Astrocyte (in vitro differentiated cells and primary cell): ENCODE results near the gene PKD1L1. TPM values are rescaled to one million over a fixed set of nuclear protein-coding genes. Genes with fewer than 3 reads are reported as not detected.

ENCODE experiments used
- DNase-seq: peaks from one replicate; pipeline ENCODE4 v3.0.0-alpha.2; 2010; ENCODE audit warnings: low read depth
- FAIRE-seq: peaks from 2 replicates; lab custom pipeline; 2011; peaks lifted over from hg19 to GRCh38; lab: Jason Lieb, UNC
- H2AFZ ChIP-seq: 2 replicates; pipeline ENCODE4 v1.6.0; 2012; ENCODE audit warnings: low read depth, low read length, inconsistent platforms
- H3K27ac ChIP-seq: 2 replicates; pipeline ENCODE4 v1.5.1; 2011; ENCODE audit warnings: low read depth, low read length, inconsistent platforms
- H3K27me3 ChIP-seq: 2 replicates; pipeline ENCODE4 v1.6.0; 2011; ENCODE audit warnings: low read length, inconsistent platforms; ENCODE audit not compliant: insufficient read depth
- H3K36me3 ChIP-seq: 2 replicates; pipeline ENCODE4 v1.5.1; 2011; ENCODE audit warnings: low read length, inconsistent platforms; ENCODE audit not compliant: insufficient read depth
- H3K4me1 ChIP-seq: 2 replicates; pipeline ENCODE4 v1.5.1; 2011; ENCODE audit warnings: low read length, inconsistent platforms; ENCODE audit not compliant: insufficient read depth
- H3K4me2 ChIP-seq: 2 replicates; pipeline ENCODE4 v1.6.0; 2012; ENCODE audit warnings: low read length, inconsistent platforms
- H3K4me3 ChIP-seq: 2 replicates; pipeline ENCODE4 v1.5.1; 2011; ENCODE audit warnings: low read depth, mild to moderate bottlenecking, low read length, inconsistent platforms; ENCODE audit not compliant: insufficient read depth
- H3K79me2 ChIP-seq: 2 replicates; pipeline ENCODE4 v1.6.0; 2012; ENCODE audit warnings: mild to moderate bottlenecking, low read length, inconsistent platforms; ENCODE audit not compliant: insufficient read depth
- H3K9ac ChIP-seq: 2 replicates; pipeline ENCODE4 v1.6.0; 2012; ENCODE audit warnings: mild to moderate bottlenecking, low read length, inconsistent platforms
- H3K9me3 ChIP-seq: 2 replicates; pipeline ENCODE4 v1.5.1; 2012; ENCODE audit warnings: low read depth, mild to moderate bottlenecking, low read length, inconsistent platforms; ENCODE audit not compliant: insufficient read depth
- H4K20me1 ChIP-seq: 2 replicates; pipeline ENCODE4 v1.6.0; 2012; ENCODE audit warnings: low read length, inconsistent platforms; ENCODE audit not compliant: insufficient read depth
- H3K27ac Mint-ChIP-seq: one replicate; pipeline ENCODE4 v1.8.0; 2021; ENCODE audit warnings: mild to moderate bottlenecking, mixed read lengths; ENCODE audit not compliant: unreplicated experiment
- H3K27me3 Mint-ChIP-seq: one replicate; pipeline ENCODE4 v1.8.0; 2021; ENCODE audit warnings: low read depth, mixed read lengths; ENCODE audit not compliant: unreplicated experiment
- H3K36me3 Mint-ChIP-seq: one replicate; pipeline ENCODE4 v1.8.0; 2021; ENCODE audit warnings: low read depth, mixed read lengths; ENCODE audit not compliant: unreplicated experiment
- H3K4me1 Mint-ChIP-seq: one replicate; pipeline ENCODE4 v1.8.0; 2021; ENCODE audit warnings: low read depth, mixed read lengths; ENCODE audit not compliant: unreplicated experiment
- H3K4me3 Mint-ChIP-seq: one replicate; pipeline ENCODE4 v1.8.0; 2021; ENCODE audit warnings: mild to moderate bottlenecking, moderate library complexity, mixed read lengths; ENCODE audit not compliant: unreplicated experiment
- H3K9me3 Mint-ChIP-seq: one replicate; pipeline ENCODE4 v1.8.0; 2021; ENCODE audit warnings: mild to moderate bottlenecking, mixed read lengths; ENCODE audit not compliant: unreplicated experiment
- EZH2 ChIP-seq: IDR thresholded peaks from 2 replicates; pipeline ENCODE4 v1.6.1; 2012; ENCODE audit warnings: mild to moderate bottlenecking, low read length, inconsistent platforms; ENCODE audit not compliant: insufficient read depth
- total RNA-seq: library from RNA; stranded (reverse); gene quantifications from 2 replicates; pipeline ENCODE4 v1.2.1, GENCODE V29; 2021
- TF ChIP-seq, protein P1 (sequence below): IDR thresholded peaks from 2 replicates; pipeline ENCODE4 v1.5.1; 2011; ENCODE audit warnings: low read depth, mild to moderate bottlenecking, inconsistent platforms, low read length, moderate library complexity; ENCODE audit not compliant: insufficient read depth

Gene PKD1L1
- total RNA-seq, 1 donor from 2014 or later, result 0.39 TPM

- Histone ChIP-seq H3K4me1 (no peaks in the 10 kb centered on the region), H2AFZ (no peak overlapping the region), H3K9me3 (no peaks in the 10 kb centered on the region), H3K36me3 (no peaks in the 10 kb centered on the region), H3K27me3 (no peaks in the 10 kb centered on the region), H4K20me1 (no peaks in the 10 kb centered on the region), H3K79me2 (no peaks in the 10 kb centered on the region), H3K27ac (no peak overlapping the region), H3K9ac (no peak overlapping the region), H3K4me3 (no peak overlapping the region), H3K4me2 (no peak overlapping the region)
- Mint-ChIP-seq H3K27ac (no peak overlapping the region), H3K27me3 (no peaks in the 10 kb centered on the region), H3K4me3 (no peak overlapping the region), H3K9me3 (no peaks in the 10 kb centered on the region), H3K36me3 (no peaks in the 10 kb centered on the region), H3K4me1 (no peaks in the 10 kb centered on the region)
- TF ChIP-seq, protein P1, sequence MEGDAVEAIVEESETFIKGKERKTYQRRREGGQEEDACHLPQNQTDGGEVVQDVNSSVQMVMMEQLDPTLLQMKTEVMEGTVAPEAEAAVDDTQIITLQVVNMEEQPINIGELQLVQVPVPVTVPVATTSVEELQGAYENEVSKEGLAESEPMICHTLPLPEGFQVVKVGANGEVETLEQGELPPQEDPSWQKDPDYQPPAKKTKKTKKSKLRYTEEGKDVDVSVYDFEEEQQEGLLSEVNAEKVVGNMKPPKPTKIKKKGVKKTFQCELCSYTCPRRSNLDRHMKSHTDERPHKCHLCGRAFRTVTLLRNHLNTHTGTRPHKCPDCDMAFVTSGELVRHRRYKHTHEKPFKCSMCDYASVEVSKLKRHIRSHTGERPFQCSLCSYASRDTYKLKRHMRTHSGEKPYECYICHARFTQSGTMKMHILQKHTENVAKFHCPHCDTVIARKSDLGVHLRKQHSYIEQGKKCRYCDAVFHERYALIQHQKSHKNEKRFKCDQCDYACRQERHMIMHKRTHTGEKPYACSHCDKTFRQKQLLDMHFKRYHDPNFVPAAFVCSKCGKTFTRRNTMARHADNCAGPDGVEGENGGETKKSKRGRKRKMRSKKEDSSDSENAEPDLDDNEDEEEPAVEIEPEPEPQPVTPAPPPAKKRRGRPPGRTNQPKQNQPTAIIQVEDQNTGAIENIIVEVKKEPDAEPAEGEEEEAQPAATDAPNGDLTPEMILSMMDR, result no peak
- no peak for TF ChIP-seq EZH2
- no peak for FAIRE-seq
- DNase-seq, result no peak
Measured at GRCh38 chr7:47867286-47867685, 81.0 kb downstream of the PKD1L1 start.

DNA sequence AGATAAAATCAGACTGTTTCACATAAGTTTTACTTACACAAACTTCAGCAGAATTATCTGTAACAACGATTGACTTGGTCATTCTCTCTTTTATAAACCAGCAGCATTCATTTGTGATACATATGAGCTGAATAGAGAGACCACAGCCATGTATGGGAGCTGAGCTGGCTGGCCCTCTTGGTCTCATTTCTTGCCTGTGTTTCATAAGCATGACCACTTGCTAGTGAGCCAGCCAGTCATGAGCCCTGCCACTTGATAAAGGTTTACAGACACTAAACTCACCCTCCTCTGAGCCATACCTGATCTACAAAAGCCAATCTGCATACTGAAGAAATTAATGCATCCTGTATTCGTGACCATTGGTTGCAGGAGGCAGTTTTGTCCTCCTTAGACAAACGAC is 82.1 kb downstream of the PKD1L1 start:
- no peak for FAIRE-seq

More for the DNA sequence above, 82.1 kb downstream of the PKD1L1 start:
- H3K9me3 Mint-ChIP-seq, result peaks cover 2% of the 10 kb centered on the region
- DNase-seq, result peak; percentile 13
- H3K27me3 ChIP-seq, result no peaks in the 10 kb centered on the region
- H3K36me3 Mint-ChIP-seq, result no peaks in the 10 kb centered on the region
- H3K4me1 ChIP-seq, result no peaks in the 10 kb centered on the region
- no peak overlapping the region for H2AFZ ChIP-seq
- H3K9me3 ChIP-seq, result no peaks in the 10 kb centered on the region
- no peak overlapping the region for H3K4me3 Mint-ChIP-seq
- no peak overlapping the region for H3K27ac ChIP-seq
- H3K9ac ChIP-seq, result no peak overlapping the region
- H3K27ac Mint-ChIP-seq, result no peak overlapping the region
- H4K20me1 ChIP-seq, result no peaks in the 10 kb centered on the region
- H3K79me2 ChIP-seq, result no peaks in the 10 kb centered on the region
- no peak for TF ChIP-seq EZH2
- TF ChIP-seq, protein P1, result no peak
- no peaks in the 10 kb centered on the region for H3K36me3 ChIP-seq
- H3K4me2 ChIP-seq, result no peak overlapping the region
- H3K4me3 ChIP-seq, result no peak overlapping the region
- peaks cover 3% of the 10 kb centered on the region for H3K27me3 Mint-ChIP-seq
- H3K4me1 Mint-ChIP-seq, result no peaks in the 10 kb centered on the region
